GM21367 (cell line): Measurements from ENCODE around the gene MED27.

Experiments
- ATAC-seq: cut with Tn5 transposase; IDR thresholded peaks from one replicate; pipeline ENCODE4 v1.9.1; 2021; ENCODE audit not compliant: unreplicated experiment

MED27 gene

DNA sequence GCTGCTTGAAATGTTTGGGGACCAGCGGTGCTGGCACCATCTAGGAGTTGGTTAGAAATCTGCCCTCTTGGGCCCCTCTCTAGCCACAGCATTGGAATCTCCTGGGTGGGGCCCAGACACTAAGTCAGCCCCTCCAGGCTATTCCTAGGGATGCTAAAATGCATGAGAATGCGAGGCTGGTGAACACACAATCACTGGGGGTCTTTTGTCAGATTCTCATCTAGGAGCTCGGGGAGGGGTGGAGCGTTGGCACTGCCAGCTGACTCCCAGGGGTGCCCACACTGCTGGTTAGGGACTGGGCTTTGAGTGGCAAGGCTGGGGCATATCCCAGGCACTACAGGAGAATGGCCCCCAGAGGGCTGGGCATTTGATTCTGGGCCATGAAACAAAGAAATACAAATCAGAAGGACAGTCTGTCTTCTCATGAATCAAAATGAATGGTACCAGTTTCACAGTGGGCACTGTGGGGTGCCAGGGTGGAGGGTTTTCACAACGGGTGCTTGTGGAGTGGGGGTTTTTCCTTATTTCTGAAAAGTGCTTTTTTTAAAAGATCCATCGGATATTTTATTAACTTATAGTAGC, 212.0 kb downstream of the MED27 start:
- ATAC-seq, result no peak

DNA sequence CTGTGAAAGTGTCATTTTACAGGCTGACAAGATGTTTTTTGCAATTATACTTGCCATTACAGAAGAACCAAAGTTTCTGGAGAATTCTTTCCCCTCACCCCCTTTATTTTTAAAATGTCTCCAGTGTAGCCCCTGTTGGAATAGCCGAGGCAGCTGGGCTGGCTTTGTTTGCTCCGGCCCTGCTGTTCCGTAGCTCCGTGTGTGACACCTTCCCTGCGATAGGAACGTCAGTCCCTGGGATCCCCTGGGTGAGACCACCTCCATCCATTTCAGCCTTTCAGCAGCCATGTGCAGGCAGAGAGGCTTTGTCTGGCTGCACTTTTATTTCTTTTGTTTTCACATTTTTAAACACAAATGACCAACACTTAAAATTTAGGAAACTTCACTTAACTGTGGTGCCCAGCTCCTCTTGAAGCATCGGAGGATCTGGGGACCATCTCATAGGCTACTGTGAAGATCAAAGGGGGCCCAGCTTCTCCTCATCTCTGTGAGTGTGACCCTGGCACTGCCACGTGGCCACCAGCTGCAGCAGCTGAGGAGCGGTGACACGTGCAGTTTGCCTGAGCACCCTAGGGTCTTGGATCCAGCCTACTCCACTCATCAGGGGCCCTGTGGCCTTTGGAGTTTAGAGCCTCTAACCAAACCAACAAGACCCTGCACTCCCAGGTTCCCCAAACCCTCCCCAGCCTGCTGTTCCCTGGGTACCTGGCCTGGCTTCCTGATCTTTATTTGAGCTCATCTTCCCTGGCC, 214.0 kb downstream of the MED27 start:
- ATAC-seq, result no peak

DNA sequence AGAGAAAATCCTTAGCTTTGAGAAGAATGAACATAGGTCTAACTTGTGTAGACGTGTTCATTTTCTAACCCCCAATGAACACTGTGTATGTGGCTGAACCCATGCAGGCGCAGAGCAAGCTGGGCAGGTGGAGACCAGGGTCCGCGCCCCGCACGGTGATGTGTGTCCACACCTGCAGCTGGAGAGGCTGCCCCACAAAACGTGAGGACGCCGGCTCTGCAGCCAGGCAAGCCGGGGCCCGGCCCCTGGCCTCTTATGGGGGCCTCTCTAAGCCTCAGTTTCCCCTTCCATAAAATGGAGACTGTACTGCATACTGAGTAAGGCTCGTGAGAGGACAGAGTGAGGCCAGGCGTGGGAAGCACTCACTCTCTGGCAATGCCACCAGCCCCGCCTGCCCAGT, 215.1 kb downstream of the MED27 start:
- no peak for ATAC-seq

DNA sequence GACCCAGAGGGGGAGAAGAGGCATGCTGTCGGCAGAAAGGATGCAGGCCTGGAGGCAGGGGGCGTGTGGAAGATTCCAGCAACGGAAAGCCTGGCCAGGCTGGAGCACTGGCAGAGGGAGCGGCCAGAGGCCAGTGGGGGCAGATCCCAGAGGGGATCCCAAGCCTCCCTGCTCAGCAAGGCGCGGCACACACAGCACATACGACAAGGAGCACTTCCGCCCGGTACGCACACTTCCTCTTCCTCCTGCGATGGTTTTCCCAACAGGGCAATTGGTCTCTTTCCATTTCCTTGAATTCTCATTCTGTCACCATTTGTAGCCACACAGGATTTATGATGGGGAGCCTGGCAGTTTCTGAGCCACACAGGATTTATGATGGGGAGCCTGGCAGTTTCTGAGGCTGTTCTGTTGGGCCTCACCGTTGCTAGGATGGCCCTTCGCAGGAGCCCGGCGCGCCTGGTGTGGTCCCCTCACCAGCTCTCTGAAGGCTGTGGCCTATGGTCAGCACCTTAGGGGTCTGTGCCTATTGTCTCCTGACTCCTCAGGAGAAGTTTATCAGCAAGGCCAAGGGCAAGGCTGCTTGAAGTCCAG, 216.3 kb downstream of the MED27 start:
- ATAC-seq, result no peak

DNA sequence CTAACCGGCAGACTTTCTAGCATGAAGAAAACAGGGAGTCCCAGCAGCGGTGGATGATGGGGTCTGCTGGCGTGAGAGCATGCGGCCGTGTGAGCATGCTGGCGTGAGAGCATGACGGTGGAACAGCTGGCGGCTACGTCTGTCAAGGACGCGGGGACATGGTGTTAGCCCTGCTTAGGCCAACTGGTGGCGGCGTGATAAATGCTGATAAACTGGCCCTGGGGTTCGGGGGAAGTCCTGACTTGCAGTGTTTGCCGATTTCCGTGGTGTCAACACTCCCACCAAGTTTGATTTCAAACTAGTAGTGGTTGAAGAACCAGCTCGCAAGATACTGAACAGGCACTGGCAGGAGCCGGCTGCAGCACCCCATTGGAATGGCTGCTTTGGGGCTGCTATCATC, 217.4 kb downstream of the MED27 start:
- no peak for ATAC-seq

DNA sequence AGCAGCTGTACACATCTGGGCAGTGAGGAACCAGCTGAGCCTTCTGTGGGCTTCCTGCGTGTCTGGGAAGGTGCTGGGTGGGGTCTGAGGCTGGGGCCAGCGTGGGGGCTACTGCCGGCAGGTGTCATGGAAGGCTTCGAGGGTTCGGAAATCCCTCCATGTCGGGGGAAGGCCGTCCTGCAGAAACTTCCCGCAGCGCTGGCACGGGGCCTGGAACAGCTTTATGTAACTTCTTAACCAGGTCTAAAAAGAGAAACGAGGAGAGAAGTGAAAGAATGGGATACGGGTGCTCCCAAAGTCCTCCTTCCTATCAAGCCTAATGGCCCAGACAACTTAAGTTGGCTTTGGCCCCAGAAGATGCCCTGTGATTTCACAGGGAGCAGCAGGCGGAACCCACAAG, 219.2 kb downstream of the MED27 start:
- ATAC-seq, result no peak

DNA sequence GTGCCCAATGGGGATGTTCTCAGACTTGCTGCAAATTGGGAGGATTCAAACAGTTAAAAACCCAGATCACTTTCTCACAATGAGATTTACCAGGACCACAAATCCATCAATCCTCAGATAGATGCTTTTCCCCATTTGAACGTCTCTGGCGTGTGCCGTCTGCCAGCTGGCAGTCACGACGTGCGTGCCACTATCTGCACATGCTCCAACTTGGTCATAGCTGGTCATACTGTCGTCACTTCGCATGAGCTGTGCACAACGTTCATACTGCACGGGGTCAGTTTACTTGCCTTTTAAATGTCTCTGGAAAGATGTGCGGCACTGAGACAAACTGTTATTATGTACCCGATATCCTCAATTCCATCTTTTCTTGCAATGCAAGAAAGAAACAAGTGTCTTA, 221.5 kb downstream of the MED27 start:
- ATAC-seq, result no peak

DNA sequence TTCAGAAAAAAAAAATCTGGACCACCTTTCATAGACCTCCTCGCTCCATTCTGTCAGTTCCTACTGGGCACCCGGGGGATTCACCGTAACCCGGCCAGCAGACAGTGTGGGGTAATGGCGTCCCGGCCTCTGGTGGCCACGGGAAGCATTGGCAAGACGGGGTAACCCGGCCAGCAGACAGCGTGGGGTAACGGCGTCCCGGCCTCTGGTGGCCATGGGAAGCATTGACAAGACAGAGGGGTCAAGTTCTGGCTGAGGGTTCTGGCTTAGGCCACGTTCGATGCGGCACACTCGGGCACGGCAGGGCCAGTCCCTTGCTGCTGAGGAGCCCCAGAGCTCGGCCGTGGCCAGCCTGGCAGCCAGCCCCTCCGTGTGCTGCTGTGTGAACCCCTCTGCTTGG, 223.6 kb downstream of the MED27 start:
- ATAC-seq, result no peak

DNA sequence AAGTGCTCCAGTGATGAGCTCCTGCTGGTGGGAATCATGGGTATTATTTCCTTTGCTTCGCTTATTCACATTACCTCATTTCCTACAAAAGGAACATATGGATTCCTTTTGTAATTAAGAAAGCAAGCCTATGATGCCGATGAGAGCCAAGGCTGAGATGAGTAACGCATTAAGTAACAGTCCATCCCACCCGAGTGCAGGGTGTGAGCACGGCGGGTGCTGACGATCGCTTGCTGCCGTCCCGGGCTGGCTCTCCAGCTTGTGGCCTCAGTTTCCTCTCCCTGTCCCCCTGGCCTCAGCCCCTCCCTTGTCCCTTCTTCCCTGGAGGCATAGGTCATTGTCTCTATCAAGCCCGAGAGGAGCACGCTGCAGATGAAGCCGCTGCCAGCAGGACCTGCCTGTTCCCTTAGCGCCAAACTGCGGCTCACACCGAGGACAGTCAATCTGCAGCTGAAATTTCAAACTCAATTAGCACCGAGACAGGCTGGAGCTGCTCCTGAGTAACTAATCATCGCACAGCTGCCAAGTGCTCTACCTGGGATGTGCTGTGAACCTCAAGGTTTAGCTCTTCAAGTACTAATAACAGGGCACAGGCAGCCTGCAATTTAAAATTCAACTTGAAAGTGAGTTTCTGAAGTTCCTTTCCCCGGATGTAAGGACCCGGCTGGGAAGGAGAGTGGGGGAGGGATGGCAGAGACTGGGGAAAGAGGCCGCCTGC, 224.6 kb downstream of the MED27 start:
- no peak for ATAC-seq

DNA sequence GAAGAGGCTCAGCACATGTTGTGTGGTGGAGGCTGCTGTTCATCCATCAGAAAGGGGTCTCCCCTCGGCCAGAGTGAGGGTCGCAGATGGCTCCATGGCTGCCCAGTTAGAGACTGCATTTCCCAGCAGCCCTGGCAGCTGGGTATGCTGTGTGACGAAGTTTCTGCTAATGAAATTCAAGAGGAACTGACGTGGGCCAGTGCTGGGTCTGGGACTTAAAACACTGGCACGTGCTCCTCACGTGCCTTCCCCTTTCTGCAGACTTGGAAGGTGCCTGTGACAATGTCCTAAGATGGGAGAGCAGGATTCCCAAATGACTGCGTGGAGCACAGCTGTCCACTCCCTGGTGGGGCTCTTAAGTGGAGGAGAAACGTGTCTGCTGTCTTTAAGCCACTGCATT, 225.3 kb downstream of the MED27 start:
- no peak for ATAC-seq

DNA sequence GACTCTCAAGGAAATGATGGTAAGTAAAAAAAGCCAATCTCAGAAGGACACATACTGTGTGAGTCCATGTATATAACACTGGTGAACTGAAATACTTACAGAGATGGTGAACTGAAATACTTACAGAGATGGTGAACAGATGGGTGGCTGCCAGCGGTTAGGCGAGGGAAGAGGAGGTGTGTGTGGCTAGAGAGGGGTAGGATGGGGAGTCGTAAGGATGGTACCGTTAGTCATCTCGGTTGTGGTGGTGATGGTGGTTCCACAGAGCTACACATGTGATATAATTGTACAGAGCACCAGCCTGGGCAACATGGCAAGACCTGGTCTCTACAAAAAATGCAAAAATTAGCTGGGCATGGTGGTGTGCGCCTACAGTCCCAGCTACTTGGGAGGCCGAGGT, 226.2 kb downstream of the MED27 start:
- no peak for ATAC-seq

DNA sequence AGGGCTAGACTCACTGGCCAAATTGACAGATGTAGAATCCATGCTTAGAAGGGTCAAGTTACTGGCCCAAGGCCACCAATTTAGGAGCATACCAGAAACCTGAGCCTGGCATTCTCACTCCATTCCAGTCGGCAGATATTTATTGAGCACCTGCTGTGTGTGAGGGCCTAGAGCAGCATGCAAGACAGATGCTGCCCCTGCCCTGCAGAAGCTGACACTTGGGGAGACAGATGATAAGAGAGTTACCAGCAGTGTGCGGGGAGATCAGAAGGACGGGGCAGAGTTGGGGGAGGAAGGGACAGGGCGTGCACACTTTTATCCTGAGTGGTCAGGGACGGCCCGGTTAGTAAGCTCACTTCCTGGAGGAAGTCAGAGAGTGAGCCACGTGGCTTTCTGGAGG, 228.3 kb downstream of the MED27 start:
- no peak for ATAC-seq

DNA sequence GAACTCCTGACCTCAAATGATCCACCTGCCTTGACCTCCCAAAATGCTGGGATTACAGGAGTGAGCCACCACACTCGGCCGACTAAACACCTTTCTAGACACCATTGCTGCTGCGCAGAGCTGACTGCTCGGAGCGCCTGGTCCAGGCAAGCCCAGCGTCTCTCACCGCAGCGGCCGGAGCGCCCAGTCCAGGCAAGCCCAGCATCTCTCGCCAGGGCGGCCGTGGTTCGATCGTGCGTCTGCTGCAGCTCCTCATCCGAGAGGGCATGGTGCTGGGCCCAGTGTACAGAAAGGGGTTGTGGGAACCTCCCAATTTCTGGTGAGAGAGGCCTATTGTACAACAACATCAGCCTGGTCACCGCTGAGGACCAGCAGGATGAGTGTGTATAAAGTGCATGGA, 230.3 kb downstream of the MED27 start:
- no peak for ATAC-seq

DNA sequence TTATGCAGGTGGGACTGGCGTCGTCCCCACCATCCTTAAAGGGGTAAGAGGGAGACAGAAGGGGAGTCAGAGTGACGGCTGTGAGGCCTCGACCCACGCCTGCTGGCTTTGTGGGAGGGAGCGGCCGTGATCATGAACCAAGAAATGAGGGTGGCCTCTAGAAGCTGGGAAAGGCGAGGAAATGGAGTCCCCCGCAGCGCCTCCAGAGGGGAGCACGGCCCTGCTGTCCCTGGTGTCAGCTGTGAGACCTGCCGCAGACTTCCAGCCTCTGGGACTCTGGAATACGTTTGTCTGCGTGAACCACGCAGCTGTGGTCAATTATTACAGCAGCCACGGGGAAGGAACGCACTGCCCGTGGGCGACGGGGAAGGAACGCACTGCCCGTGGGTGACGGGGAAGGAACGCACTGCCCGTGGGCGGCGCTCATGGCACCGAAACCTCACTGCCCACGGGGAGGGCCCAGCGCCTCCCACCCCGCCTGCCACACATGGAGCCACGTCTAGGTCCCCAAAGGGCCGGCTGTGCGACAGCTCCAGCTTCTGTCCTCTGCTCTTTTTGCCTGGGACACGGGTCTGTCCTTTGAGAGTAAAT, 231.0 kb downstream of the MED27 start:
- ATAC-seq, result no peak

DNA sequence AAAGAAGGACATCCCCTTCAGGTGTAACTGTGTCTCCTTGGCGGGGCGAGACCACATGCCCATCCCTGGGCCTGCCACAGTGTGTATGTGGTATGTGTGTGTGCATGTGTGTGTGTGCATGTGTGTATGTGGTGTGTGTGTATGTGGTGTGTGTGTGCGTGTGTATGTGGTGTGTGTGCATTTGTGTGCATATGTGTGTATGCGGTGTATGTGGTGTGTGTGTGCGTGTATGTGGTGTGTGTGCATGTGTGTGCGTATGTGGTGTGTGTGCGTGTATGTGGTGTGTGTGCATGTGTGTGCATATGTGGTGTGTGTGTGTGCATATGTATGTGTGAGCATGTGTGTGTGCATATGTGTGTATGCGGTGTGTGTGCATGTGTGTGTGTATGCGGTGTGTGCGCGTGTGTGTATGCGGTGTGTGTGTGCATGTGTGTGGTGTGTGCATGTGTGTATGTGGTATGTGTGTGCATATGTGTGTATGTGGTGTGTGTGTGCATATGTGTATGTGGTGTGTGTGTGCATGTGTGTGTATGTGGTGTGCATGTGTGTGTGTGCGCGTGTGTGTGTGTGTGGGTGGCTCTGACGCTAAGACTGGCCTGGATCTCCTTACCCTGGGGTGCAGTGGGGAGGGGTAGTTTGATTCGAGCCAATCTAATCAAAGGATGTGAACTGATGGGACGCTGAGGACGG, 231.9 kb downstream of the MED27 start:
- no peak for ATAC-seq

DNA sequence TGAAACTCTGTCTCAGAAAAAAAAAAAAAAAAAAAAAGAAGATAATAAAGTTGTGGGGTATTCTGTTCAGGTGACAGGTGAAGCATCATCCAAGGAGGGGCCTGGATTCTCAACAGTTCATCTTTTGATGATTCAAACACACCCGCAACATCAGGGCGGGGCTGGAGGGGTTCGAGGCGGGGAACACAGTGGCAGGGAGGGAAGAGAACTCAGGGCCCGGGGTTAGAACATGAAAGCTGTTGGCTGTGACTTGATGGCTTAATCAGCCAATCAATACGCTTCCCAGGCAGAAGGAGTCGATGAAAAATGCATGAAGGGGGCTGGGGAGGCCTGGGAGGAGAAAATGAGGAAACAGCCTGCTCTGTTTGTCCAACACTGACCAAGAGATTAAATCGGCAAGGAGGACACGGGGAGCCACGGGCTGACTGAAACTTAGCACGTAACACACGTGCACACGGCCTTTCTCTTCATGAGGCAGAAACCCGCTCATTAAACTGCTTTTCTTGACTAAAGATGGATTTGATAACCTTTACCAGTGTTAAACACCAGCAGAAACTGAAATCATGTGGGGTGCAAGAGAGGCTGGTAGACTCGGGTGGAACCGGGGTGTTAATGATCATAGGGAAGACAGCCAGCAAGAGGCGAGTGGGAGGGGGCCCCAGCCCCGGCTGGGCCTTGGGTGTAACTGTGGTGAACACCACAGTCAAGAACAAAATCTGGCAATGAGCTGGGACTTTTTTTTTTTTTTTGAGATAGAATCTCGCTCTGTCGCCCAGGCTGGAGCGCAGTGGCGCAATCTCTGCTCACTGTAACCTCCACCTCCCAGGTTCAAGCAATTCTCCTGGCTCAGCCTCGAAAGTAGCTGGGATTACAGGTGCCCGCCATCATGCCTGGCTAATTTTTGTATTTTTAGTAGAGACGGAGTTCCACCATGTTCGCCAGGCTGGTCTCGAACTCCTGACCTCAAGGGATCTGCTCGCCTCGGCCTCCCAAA, 234.1 kb downstream of the MED27 start:
- no peak for ATAC-seq

DNA sequence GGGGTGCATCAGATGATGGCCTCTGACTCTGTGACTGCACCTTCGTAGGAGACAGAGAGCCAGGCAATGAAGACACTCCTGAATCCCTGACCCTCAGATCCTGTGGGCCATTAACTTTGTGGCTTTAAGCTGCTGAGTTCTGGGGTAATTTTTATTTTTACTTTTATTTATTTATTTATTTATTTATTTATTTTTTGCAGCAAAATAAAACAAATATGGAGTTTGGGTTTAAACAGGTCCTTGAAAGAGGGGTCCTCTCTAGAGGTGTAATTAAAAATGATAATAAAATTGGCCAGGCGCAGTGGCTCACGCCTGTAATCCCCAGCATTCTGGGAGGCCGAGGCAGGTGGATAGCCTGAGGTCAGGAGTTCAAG, 234.9 kb downstream of the MED27 start:
- no peak for ATAC-seq

DNA sequence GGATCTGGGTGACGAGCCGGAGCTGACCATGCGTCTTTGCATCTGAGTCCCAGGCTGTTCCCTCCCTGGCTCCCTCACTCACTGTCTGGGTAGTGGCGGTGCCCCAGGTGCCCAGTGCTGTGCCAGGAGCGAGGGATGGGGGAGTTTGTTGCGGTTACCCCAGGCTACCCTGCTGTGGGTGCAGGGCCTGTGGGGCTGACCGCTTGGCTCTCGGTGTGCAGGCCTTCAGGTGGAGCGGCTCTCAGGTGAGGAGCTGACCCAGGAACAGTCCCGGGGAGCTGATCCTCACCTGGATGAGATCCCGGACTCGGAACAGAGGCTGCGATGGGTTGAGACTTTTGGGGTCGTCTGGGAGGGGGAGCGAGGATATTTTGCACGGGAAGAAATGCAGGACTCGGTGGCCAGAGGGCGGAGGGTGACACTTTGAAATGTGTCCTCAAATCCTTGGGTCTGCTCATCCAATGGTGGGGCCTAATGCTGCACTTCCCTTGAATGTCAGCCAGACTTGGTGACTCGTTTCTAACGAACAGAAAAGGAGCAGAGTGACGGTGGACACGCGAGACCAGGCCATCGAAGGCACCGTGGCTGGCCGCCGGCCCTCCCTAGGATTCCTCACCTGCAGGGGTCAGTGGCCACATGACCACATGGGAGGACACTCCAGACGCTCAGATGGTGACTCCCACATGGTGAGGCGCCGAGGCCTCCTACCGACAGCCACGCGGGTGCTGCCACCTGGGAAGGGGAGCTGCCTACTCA, 235.5 kb downstream of the MED27 start:
- ATAC-seq, result no peak

DNA sequence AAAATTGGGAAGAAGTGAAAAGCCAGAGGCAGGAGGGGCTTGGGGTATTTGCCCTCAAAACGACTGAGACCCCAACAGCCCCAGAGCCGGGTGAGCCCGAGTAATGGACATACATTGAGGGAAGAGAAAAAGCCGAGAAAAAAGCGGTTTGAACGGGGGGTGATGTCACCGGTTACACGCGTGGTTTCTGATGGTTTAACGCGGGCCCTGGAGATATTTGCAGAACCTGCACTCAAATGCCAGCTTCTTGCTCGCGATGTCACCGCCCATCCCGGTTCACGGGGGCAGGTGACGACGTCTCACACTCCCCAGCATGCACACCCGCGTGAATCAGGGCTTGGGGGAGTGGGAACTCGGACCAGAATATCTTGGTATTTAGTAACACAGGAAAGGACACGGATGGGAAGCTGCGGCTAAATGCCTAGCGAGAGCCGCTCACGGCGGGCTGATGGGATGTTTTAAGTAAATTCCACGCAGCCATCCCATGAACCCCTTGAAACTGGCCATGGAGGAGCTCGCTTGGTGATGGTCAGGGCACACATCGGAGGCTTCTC, 237.8 kb downstream of the MED27 start:
- no peak for ATAC-seq
